ENCODE results near the gene ZNF728.

ZNF728 gene

GRCh38 chr19:23002690-23003422 lies at the start of gene ZNF728:
TSS of gene ZNF728 (minus strand) at chr19:23003176. CDS start at chr19:23003030, 146 bp downstream.
- TF ChIP-seq, protein P1, sequence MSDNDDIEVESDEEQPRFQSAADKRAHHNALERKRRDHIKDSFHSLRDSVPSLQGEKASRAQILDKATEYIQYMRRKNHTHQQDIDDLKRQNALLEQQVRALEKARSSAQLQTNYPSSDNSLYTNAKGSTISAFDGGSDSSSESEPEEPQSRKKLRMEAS (IDR thresholded peaks at IDR 0.05): no peak
- no peak for TF ChIP-seq CREB1 (IDR thresholded peaks at IDR 0.05; ENCODE audit: low read depth)
- no peak for TF ChIP-seq TAF1 (IDR thresholded peaks at IDR 0.05; ENCODE audit: low read depth)
- no peak for TF ChIP-seq TCF12 (IDR thresholded peaks at IDR 0.05; ENCODE audit: low read depth)
- TF ChIP-seq CEBPB (IDR thresholded peaks at IDR 0.05): no peak
- TF ChIP-seq RAD21 (IDR thresholded peaks at IDR 0.05; ENCODE audit: low read depth): no peak
- TF ChIP-seq EGR1 (IDR thresholded peaks at IDR 0.05): no peak
- TF ChIP-seq ZBTB7A (IDR thresholded peaks at IDR 0.05; ENCODE audit: low read depth): no peak
- TF ChIP-seq NFIC (IDR thresholded peaks at IDR 0.05): no peak
- TF ChIP-seq FOXM1 (IDR thresholded peaks at IDR 0.05; ENCODE audit: borderline replicate concordance, low read depth): no peak
- no peak for TF ChIP-seq REST (IDR thresholded peaks at IDR 0.05; ENCODE audit: low read depth)
- TF ChIP-seq USF1 (IDR thresholded peaks at IDR 0.05): no peak
- TF ChIP-seq TEAD4 (IDR thresholded peaks at IDR 0.05): no peak
- TF ChIP-seq EP300 (IDR thresholded peaks at IDR 0.05; ENCODE audit: borderline replicate concordance): no peak
- no peak for TF ChIP-seq YY1 (IDR thresholded peaks at IDR 0.05; ENCODE audit: low read depth)

GRCh38 chr19:23052349-23052748 lies 49.4 kb upstream of the ZNF728 start:
- no peak for TF ChIP-seq YY1 (IDR thresholded peaks at IDR 0.05; ENCODE audit: low read depth)
- no peak for TF ChIP-seq ZBTB7A (IDR thresholded peaks at IDR 0.05; ENCODE audit: low read depth)
- no peak for TF ChIP-seq EGR1 (IDR thresholded peaks at IDR 0.05)
- TF ChIP-seq CEBPB (IDR thresholded peaks at IDR 0.05): no peak
- no peak for TF ChIP-seq TCF12 (IDR thresholded peaks at IDR 0.05; ENCODE audit: low read depth)
- no peak for TF ChIP-seq TAF1 (IDR thresholded peaks at IDR 0.05; ENCODE audit: low read depth)
- TF ChIP-seq RAD21 (IDR thresholded peaks at IDR 0.05; ENCODE audit: low read depth): no peak

- TF ChIP-seq NFIC (IDR thresholded peaks at IDR 0.05) (no peak), CREB1 (IDR thresholded peaks at IDR 0.05; ENCODE audit: low read depth) (no peak), CEBPB (IDR thresholded peaks at IDR 0.05) (no peak), RAD21 (IDR thresholded peaks at IDR 0.05; ENCODE audit: low read depth) (no peak), EGR1 (IDR thresholded peaks at IDR 0.05) (no peak), FOXM1 (IDR thresholded peaks at IDR 0.05; ENCODE audit: borderline replicate concordance, low read depth) (no peak)
These were observed 46.3 kb upstream of the ZNF728 start for GRCh38 chr19:23049256-23049655.

- no peak for TF ChIP-seq FOXM1 (IDR thresholded peaks at IDR 0.05; ENCODE audit: borderline replicate concordance, low read depth)
- no peak for TF ChIP-seq NFIC (IDR thresholded peaks at IDR 0.05)
- no peak for TF ChIP-seq ZBTB7A (IDR thresholded peaks at IDR 0.05; ENCODE audit: low read depth)
- TF ChIP-seq, protein P1 (IDR thresholded peaks at IDR 0.05): no peak
- no peak for TF ChIP-seq USF1 (IDR thresholded peaks at IDR 0.05)
- no peak for TF ChIP-seq EGR1 (IDR thresholded peaks at IDR 0.05)
- no peak for TF ChIP-seq TAF1 (IDR thresholded peaks at IDR 0.05; ENCODE audit: low read depth)
- TF ChIP-seq TCF12 (IDR thresholded peaks at IDR 0.05; ENCODE audit: low read depth): no peak
- TF ChIP-seq REST (IDR thresholded peaks at IDR 0.05; ENCODE audit: low read depth): no peak
- TF ChIP-seq CREB1 (IDR thresholded peaks at IDR 0.05; ENCODE audit: low read depth): no peak
- TF ChIP-seq TEAD4 (IDR thresholded peaks at IDR 0.05): no peak
- TF ChIP-seq CEBPB (IDR thresholded peaks at IDR 0.05): no peak
- TF ChIP-seq EP300 (IDR thresholded peaks at IDR 0.05; ENCODE audit: borderline replicate concordance): no peak
These were observed 43.8 kb upstream of the ZNF728 start for GRCh38 chr19:23046743-23047142.

- TF ChIP-seq EP300 (IDR thresholded peaks at IDR 0.05; ENCODE audit: borderline replicate concordance) (no peak), TCF12 (IDR thresholded peaks at IDR 0.05; ENCODE audit: low read depth) (no peak), CEBPB (IDR thresholded peaks at IDR 0.05) (no peak), TEAD4 (IDR thresholded peaks at IDR 0.05) (no peak), REST (IDR thresholded peaks at IDR 0.05; ENCODE audit: low read depth) (no peak), USF1 (IDR thresholded peaks at IDR 0.05) (no peak), ZBTB7A (IDR thresholded peaks at IDR 0.05; ENCODE audit: low read depth) (no peak), RAD21 (IDR thresholded peaks at IDR 0.05; ENCODE audit: low read depth) (no peak), YY1 (IDR thresholded peaks at IDR 0.05; ENCODE audit: low read depth) (no peak), CREB1 (IDR thresholded peaks at IDR 0.05; ENCODE audit: low read depth) (no peak), FOXM1 (IDR thresholded peaks at IDR 0.05; ENCODE audit: borderline replicate concordance, low read depth) (no peak), TAF1 (IDR thresholded peaks at IDR 0.05; ENCODE audit: low read depth) (no peak)
- TF ChIP-seq, protein P1 (IDR thresholded peaks at IDR 0.05): no peak
These were observed 30.7 kb upstream of the ZNF728 start for GRCh38 chr19:23033721-23034120.

Data from Ishikawa (cell line).